ENCODE measurements around the gene MADD. TPM values are rescaled to one million over a fixed set of nuclear protein-coding genes. Genes with fewer than 3 reads are reported as not detected.

The MADD gene
- total RNA-seq: 39.7 TPM
- long read RNA-seq, partial matches to known transcripts: 16 of 49 reads
- long read RNA-seq, other reads (novel, unspliced or antisense): 30 of 49 reads

GRCh38 chr11:47269829-47270305, at the start of gene MADD:
MADD (plus strand) TSS chr11:47270133.
- intact Hi-C loops (cut with DNase I): loop anchor here (5.0 kb wide), 1 partner anchor 37 kb away; no protein-coding TSS in a partner anchor
- DNase-seq (peak; percentile 92), ATAC-seq (ENCODE audit: poor library complexity) (peak; percentile 94)

- intact Hi-C loops (cut with DNase I): no loop called here
- ATAC-seq (ENCODE audit: poor library complexity) (peak; percentile 26), DNase-seq (no peak)
Observed at GRCh38 chr11:47220401-47220821, 49.5 kb upstream of the MADD start.

- DNase-seq (no peak), ATAC-seq (ENCODE audit: poor library complexity) (no peak)
- intact Hi-C loops (cut with DNase I): no loop called here
Observed at GRCh38 chr11:47222696-47223095, 47.2 kb upstream of the MADD start.

GRCh38 chr11:47225552-47226400, 44.2 kb upstream of the MADD start:
- ATAC-seq (ENCODE audit: poor library complexity): no peak
- no peak for DNase-seq
- intact Hi-C loops (cut with DNase I): no loop called here

GRCh38 chr11:47229161-47229560, 40.8 kb upstream of the MADD start:
- DNase-seq: no peak
- no peak for ATAC-seq (ENCODE audit: poor library complexity)

GRCh38 chr11:47233051-47233450, 36.9 kb upstream of the MADD start:
- intact Hi-C loops (cut with DNase I): no loop called here
- no peak for ATAC-seq (ENCODE audit: poor library complexity)
- DNase-seq: no peak

More at GRCh38 chr11:47229161-47229560, 40.8 kb upstream of the MADD start:
- intact Hi-C loops (cut with DNase I): no loop called here

GRCh38 chr11:47233989-47234668, 35.8 kb upstream of the MADD start:
- DNase-seq (peak; percentile 50), ATAC-seq (ENCODE audit: poor library complexity) (peak; percentile 87)
- intact Hi-C loops (cut with DNase I): no loop called here

GRCh38 chr11:47234669-47235100, 35.2 kb upstream of the MADD start:
- ATAC-seq (ENCODE audit: poor library complexity) (peak; percentile 59), DNase-seq (no peak)
- intact Hi-C loops (cut with DNase I): no loop called here

GRCh38 chr11:47235163-47235562, 34.8 kb upstream of the MADD start:
- ATAC-seq (ENCODE audit: poor library complexity) (no peak), DNase-seq (no peak)
- intact Hi-C loops (cut with DNase I): no loop called here

- DNase-seq (no peak), ATAC-seq (ENCODE audit: poor library complexity) (no peak)
- intact Hi-C loops (cut with DNase I): no loop called here
Observed at GRCh38 chr11:47236482-47236881, 33.5 kb upstream of the MADD start.

GRCh38 chr11:47239852-47240251, 30.1 kb upstream of the MADD start:
- intact Hi-C loops (cut with DNase I): no loop called here
- ATAC-seq (ENCODE audit: poor library complexity) (no peak), DNase-seq (no peak)

- ATAC-seq (ENCODE audit: poor library complexity) (no peak), DNase-seq (no peak)
- intact Hi-C loops (cut with DNase I): no loop called here
Observed at GRCh38 chr11:47241841-47242301, 28.1 kb upstream of the MADD start.

GRCh38 chr11:47242596-47243192, 27.2 kb upstream of the MADD start:
- ATAC-seq (ENCODE audit: poor library complexity) (no peak), DNase-seq (no peak)
- intact Hi-C loops (cut with DNase I): no loop called here

- intact Hi-C loops (cut with DNase I): no loop called here
- ATAC-seq (ENCODE audit: poor library complexity) (no peak), DNase-seq (no peak)
Observed at GRCh38 chr11:47243454-47243853, 26.5 kb upstream of the MADD start.

- ATAC-seq (ENCODE audit: poor library complexity) (peak; percentile 19), DNase-seq (peak; percentile 56)
- intact Hi-C loops (cut with DNase I): no loop called here
Observed at GRCh38 chr11:47244448-47245350, 25.2 kb upstream of the MADD start.

- intact Hi-C loops (cut with DNase I): no loop called here
- ATAC-seq (ENCODE audit: poor library complexity) (no peak), DNase-seq (no peak)
Observed at GRCh38 chr11:47245611-47246357, 24.1 kb upstream of the MADD start.

GRCh38 chr11:47247502-47247901, 22.4 kb upstream of the MADD start:
- DNase-seq (no peak), ATAC-seq (ENCODE audit: poor library complexity) (no peak)
- intact Hi-C loops (cut with DNase I): no loop called here

GRCh38 chr11:47248304-47248663, 21.6 kb upstream of the MADD start:
- intact Hi-C loops (cut with DNase I): no loop called here
- peak; percentile 45 for ATAC-seq (ENCODE audit: poor library complexity)

More at GRCh38 chr11:47248304-47248663, 21.6 kb upstream of the MADD start:
- no peak for DNase-seq
